ENCODE measurements around the gene PCDH15. TPM values are rescaled to one million over a fixed set of nuclear protein-coding genes. Genes with fewer than 3 reads are reported as not detected.
A peak's percentile ranks its signal among the peaks of the same experiment; 100 is the strongest.
"Not testable (repeated sequence)": the region's sequence is repeated elsewhere in the genome, so short reads cannot be mapped to it uniquely, and the experiment has no call there.

The PCDH15 gene
- total RNA-seq, 2 donors from 2014 or later, result 0.27 TPM; not detected in 1

DNA sequence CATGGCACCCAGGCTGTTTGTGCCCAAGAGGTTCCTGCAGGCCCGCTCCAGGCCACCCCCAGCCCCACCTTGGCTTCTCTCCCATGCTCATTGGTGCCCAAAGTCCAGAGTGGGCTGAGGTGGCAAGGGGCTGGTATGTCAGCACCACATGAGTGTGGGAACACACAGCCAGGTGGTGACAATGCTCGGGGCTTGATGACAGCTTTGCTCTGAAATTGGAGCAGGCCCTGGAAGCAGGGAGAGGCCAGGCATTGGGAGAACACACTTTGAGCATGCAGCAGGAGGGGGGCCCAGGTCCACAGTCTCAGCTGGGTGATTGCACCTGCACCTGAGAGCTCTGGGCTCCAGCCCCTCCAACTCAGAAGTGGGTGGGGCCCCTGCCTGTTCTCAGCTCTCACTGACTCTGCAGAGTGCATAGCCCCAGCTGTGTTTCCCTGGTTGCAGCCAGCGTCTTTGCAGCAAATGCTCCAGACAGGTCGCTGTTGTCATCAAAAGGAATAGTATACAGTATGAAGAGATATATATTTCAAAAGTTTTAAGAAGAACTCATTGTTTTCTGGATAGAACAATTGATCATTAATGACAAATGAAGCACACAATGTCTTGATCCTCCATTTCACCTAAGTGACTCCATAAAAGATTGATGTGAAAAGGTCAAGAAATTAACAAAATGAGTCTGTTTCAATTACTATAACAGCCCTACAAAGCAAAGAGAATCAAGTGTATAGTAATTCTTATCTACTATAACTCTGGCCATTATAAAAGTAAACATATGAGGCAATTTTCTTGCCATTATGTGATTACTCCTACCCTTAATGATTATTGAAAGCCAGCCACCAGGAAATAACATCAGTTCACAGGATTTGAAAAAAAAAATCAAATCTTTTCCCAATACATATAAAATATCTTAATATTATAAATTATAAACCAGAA is 848.1 kb downstream of the PCDH15 start:
- no peak for ATAC-seq
- intact Hi-C loops (cut with DNase I, micrococcal nuclease), result no loop called here
- DNase-seq, result no peak

DNA sequence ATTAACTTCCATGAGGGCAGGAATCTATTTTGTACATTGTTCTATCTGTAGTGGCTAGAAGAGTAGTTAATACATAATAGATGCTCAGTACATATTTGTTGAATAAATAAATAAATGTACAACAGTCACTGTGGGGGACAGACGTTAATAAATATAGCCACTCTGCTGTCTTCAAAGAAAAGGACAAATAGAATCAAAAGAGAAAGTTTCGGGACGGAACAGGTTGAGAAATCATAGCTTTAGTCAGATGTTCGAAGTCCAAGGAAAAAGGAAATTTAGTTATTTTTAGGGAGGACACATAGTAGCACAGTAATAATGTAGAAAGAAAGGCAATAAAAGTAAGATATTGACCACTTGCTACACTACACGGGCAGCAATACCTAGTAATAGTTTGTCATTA is 861.4 kb downstream of the PCDH15 start:
- intact Hi-C loops (cut with DNase I, micrococcal nuclease), result no loop called here

DNA sequence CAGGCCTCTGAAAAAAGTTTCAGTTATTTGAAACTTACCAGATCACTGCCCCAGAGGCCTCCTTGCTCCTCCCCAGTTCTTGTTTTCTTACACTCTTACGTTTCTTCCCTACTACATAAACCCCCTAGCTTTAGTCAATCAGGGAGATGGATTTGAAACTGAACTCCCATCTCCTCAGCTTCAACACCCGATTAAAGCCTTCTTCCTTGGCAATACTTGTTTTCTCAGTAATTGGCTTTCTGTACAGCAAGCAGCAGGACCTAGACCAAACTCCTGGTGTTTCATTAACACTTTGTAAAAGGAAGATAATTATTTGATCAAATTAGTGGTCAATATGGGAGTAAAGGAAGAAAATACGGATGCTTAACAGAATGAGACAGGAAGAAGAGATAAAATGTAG is 870.4 kb downstream of the PCDH15 start:
- intact Hi-C loops (cut with DNase I, micrococcal nuclease), result no loop called here
- ATAC-seq (no peak), DNase-seq (no peak)

More for the DNA sequence above, 861.4 kb downstream of the PCDH15 start:
- DNase-seq, result no peak
- ATAC-seq, result no peak

DNA sequence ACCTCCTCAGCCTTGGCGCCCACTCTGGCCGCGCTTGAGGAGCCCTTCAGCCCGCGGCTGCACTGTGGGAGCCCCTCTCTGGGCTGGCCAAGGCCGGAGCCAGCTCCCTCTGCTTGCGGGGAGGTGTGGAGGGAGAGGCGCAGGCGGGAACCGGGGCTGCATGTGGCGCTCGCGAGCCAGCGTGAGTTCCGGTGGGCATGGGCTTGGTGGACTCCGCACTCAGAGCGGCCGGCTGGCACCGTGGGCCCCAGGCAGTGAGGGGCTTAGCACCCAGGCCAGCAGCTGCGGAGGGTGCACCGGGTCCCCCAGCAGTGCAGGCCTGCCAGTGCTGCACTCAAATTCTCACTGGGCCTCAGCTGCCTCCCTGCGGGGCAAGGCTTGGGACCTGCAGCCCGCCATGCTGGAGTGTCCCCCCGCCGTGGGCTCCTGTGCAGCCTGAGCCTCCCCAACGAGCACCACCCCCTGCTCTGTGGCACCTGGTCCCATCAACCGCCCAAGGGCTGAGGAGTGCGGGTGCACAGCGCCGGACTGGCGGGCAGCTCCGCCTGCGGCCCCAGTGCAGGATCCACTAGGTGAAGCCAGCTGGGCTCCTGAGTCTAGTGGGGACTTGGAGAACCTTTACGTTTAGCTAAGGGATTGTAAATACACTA is 876.9 kb downstream of the PCDH15 start:
- ATAC-seq; DNase-seq; intact Hi-C loops (cut with DNase I, micrococcal nuclease): not testable (repeated sequence)

DNA sequence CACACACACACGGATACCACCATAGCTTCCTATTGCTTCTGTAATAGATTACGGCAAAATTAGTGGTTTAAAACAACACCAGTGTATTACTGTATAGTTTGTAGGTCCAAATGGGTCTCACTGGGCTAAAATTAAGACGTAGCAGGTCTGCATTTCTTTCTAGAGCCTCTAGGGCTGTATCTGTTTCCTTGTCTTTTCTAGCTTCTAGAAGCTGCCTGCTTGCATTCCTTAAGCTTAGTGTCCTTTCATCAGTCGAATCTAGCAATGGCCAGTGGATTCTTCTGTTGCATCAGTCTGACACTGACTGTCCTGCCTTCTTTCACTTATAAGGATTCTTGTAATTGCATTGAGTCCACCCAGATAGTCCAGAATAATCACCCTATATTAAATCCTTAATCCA is 882.3 kb downstream of the PCDH15 start:
- intact Hi-C loops (cut with DNase I, micrococcal nuclease), result no loop called here
- DNase-seq (no peak), ATAC-seq (no peak)

DNA sequence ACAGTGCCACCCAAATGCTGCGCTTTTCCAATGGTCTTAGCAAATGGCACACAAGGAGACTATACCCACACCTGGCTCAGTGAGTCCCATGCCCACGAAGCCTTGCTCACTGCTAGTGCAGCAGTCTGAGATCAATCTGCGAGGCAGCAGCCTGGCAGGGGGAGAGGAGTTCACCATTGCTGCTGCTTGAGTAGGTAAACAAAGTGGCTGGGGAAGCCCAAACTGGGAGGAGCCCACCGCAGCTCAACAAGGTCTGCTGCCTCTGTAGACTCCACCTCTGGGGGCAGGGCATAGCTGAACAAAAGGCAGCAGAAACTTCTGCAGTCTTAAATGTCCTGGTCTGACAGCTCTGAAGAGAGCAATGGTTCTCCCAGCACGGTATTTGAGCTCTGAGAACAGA is 891.2 kb downstream of the PCDH15 start:
- ATAC-seq (no peak), DNase-seq (no peak)
- intact Hi-C loops (cut with DNase I, micrococcal nuclease), result no loop called here

DNA sequence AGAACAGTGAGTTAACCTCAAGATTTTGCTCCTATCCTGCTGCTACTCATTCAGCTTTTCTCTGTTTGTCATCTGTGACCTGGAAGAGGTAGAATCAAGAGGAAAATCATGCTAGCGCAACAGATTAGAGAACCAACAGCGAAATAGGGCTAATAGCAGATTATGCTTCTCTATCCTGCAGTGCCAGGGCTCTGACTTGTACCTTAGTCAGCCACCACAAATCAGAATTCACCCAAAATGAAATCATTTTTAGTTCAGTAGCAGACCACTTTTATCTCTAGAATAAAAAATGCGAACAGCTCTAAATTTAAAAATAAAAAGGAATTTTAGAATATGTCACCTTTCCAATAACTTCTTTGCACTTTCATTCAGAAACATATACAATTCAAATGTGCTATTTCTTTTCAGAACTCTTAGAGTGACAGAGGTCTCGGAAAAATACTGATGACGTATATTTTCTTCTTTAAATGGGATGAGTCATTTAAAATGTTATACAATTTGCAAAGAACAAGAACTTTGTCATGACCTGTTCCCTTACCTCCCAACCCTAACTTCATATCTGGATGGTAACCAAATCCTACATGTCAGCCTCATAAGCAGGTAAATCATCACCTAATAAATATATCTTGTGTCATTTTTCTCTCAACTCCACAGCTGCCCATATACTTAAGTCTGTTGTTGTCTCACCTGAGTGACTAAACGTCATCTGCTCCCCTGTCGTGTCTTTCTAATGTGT is 896.4 kb downstream of the PCDH15 start:
- intact Hi-C loops (cut with DNase I, micrococcal nuclease), result no loop called here

DNA sequence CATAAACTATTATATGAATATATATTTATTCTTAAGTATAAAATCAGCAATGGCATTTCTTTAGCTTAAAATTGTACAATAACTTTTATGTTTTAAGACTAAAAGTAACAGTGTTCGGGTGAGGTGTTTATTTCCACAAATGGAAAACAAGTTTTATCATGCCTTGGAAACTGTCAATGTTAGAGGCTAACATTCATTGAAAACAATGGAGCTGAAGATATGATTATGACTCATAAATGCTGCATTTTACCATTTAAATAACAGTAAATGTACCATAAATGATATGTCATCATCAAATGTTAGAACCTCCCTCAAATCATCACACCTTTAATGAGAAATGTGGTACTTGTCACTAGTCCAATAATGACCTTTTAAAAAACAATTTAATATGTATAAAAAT is 897.3 kb downstream of the PCDH15 start:
- intact Hi-C loops (cut with DNase I, micrococcal nuclease), result no loop called here
- ATAC-seq, result no peak
- DNase-seq, result no peak

More for the DNA sequence above, 896.4 kb downstream of the PCDH15 start:
- DNase-seq (no peak), ATAC-seq (no peak)

DNA sequence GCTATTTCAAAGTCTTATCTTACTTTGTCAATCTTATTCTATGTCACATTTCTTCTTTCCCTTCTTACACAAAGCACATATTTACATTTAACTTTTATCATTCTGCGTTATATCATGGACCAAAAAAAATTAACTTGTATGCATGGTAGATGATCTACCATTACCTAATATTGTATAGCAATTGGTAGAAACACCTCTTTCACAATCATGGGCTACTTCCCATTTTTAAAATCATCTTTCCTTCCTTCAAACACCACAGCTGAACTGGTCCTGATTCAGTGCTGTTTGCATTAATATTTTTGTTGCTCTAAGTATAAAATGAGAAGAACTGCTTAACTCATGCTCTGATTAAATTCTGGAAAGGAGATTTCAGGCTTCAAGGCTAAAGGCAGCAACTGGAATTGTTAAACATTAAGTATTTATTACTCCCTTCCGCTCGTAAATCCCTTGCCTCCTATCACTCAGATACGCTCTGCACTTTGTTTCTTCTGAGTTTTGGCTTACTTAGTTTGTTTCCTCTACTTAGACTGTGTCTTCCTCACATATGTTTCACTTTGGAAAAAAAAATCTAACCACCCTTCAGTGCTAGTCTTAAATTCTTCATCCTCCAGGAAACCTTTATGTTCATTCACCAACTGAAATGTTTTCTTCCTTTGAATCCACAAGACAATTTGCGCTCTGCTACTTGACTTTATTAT is 901.4 kb downstream of the PCDH15 start:
- intact Hi-C loops (cut with DNase I, micrococcal nuclease), result no loop called here
- DNase-seq (no peak), ATAC-seq (no peak)

DNA sequence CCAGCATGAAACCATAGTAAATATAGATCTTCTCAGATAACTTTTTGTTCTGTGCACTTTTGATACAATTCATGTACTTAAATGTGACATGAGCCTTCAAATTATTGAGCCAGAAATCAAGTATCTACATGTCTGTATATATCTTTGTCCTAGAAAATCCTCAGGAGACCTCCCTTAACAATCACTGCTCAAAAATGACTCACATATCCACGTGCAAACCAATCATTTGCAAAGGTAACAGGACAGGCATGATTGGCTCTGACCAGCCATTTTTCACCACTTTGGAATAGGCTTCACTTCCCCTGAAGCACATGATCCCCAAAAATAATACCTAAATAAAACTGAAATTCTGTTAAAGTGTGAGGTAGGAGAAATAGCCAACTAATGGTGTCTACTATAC is 902.5 kb downstream of the PCDH15 start:
- DNase-seq, result no peak
- intact Hi-C loops (cut with DNase I, micrococcal nuclease), result no loop called here
- ATAC-seq, result no peak

DNA sequence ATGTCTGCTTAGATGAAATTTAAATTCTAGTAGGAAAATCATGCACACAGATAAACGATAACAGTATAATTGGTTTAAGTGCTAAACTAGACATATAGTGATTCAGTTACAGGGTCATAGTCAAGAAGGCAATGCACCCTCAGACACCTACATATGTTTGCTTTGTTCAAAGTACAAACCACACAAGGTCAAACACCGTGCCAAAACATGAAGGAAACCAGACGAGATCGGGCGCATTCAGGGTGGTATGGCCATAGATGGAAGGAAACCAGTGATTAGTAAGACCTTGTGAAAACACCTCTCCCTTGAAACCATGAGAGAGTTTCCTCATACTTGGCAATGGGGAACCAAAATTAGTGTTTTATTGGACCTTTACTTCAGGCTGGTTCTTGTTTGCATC is 906.9 kb downstream of the PCDH15 start:
- intact Hi-C loops (cut with DNase I, micrococcal nuclease), result no loop called here
- DNase-seq (no peak), ATAC-seq (peak; percentile 44)

DNA sequence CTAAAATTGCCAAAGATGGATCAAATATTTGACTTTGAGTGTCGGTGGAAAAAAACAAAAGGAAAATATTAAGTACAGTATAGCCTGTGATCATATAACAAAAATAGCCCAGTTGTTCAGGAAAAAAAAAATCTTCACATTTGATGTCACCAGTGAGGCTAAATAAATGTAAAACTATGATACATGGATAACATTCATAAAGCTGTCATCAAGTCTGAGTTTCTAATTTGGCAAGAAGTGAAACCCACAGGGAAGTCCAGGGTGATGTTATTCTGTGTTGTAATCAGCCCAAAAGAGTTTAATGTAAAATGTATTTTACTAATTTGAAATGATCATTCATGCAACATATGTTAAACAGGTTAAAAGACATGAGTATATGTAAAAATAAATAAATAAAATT is 908.0 kb downstream of the PCDH15 start:
- DNase-seq (no peak), ATAC-seq (no peak)
- intact Hi-C loops (cut with DNase I, micrococcal nuclease), result no loop called here

DNA sequence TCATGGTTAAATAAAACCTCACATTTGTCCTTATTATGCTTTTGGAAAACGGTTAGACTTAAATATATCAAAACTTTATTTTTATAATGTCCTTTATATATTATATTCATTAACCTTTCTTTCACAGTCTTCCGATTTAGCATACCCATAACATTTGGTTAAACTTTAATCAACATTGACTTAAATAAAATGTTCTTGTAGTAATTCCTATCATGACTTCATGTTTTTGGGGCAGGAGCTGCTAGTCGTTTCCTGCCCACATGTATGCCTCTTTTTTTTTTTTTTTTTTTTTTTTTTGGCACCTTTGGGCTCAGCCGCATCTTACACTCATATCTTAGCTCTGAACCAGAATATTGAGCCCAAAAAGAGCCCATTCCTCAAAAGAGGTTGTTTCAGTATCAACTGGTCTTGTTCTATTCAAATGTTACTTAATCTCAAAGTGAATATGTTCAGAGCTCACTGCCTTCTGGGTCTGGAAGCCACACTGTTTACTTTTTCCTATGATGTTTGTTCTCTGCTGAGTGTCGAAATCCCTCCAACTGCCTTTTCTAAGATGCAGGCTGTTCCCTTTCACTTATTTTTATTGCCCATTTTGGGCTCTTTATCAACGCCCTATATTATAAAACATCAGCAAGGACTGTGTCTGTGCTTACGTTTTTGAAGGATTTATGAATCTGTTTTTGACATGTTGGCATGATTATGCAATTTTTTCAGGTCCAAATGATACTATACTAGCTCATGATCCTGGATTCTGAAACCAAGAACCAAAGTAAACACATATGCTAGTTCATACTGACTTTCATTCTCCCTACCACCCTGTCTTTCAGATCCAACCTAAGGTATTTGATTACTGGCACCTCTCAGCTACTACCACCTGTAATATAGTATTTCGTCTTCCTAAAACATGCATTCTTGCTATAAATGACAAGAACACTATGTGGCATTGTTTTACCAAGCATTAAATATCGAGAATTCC is 914.4 kb downstream of the PCDH15 start:
- intact Hi-C loops (cut with DNase I, micrococcal nuclease), result no loop called here
- no peak for DNase-seq
- peak; percentile 85 for ATAC-seq

DNA sequence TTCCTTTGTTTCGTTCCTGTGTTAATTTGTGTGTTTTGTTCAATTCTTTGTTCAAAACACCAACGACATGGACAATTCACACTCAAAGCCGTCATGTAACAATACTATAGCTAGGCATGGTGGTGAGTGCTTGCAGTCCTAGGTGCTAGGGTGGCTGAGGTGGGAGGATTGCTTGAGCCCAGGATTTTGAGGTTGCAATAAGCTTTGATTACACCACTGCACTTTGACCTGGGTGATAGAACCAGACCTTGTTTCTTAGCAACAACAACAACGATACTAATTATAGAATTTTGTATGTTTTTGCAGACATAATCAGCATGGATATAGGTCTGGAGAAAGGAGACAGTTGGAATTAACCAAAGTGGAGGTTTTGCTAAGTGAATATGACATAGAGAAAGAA is 936.2 kb downstream of the PCDH15 start:
- no peak for DNase-seq
- peak; percentile 73 for ATAC-seq
- intact Hi-C loops (cut with DNase I, micrococcal nuclease), result no loop called here

DNA sequence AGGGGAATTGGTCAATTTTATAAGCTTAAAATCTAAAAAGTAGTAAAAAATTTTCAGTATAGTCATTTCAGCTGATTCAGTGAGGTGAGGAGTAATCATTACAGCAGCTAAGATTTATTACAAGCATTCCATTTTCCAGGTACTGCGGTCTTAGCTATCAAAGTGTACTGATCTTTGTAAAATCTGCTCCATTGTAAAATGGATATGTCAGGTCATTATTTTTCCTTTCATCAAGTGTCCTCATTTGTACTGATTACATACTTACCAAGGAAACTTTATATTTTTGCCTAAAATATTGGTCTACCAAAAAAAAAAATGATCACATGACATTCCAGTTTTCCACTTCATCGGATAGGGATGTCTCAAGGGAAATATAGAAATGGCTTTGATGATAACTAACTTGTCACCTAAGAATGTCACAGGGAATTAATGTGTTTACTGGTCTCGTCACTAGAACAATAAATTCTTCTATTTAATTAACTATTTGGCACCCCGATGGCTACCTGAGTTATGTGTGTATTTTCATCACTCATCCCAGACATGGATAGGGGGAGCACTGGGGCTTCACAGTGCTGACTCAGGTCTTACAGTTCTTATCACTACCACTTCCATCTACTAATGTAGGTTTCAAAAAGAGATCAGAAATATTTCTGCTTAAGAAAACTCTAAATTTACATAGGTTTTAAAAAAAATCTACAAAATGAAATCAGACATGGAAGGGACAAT is 948.4 kb downstream of the PCDH15 start:
- intact Hi-C loops (cut with DNase I, micrococcal nuclease), result no loop called here
- ATAC-seq (no peak), DNase-seq (no peak)

DNA sequence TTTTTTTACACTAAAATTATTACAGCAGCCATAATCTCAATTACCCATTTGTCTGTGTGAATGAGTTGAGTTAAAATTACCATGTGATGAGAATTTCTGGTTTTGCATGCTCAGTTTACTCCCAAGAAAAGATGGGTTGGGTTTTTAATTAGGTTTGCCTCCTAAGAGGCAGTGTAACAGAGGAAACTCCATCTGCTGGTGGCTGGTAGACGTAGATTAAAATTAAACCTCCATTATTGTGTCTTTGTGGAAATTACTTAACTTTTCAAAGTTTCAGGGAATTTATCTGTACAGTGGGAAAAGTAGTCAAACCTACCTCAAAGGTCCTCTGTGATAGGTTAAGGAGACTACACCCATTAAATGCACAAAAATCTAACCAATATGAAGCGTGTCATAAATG is 954.2 kb downstream of the PCDH15 start:
- ATAC-seq, result no peak
- no peak for DNase-seq
- intact Hi-C loops (cut with DNase I, micrococcal nuclease), result no loop called here

DNA sequence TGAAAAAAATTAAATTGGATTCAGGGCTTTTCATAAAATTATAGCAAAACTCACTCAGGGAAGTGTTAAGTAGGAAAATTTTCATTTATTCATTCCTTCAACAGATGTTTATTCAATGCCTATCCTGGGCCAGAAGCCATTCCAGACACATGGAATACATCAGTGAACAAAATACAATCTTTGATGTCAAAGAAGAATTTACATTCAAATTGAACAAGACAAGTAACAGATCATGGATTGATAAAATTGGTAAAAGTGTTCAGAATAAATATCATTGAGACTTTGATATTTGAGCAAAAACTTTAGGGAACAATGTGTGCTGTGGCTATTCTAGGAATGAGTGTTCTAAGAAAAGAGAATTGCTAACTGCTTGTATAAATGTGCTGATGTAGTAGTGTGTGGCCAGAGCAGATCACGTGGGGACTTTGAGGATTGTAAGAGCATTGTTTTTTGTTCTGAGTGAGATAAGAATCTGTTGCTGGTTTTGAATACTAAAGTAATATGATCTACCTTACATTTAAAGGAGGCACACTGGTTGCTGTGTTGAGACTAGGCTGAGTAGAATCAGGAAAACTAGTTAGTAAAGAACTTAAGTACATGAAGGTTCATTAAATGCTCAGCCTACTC is 957.2 kb downstream of the PCDH15 start:
- intact Hi-C loops (cut with DNase I, micrococcal nuclease), result no loop called here
- ATAC-seq, result no peak
- no peak for DNase-seq
